Tibial nerve (tissue), 4 donors: Measurements from ENCODE around the gene PSMG2.

Experiments
- EP300 ChIP-seq, 2 donors: sonication (generic); formaldehyde crosslinking; IDR thresholded peaks; one replicate each; pipeline ENCODE4 v1.6.1; 2017; ENCODE audit warnings: antibody characterized with exemption in 2 of 2, mild to moderate bottlenecking in 1 of 2
- POLR2A ChIP-seq, 2 donors: fragments of 450-650 bp; IDR thresholded peaks; one replicate each; pipeline ENCODE4 v1.6.1; 2017; ENCODE audit warnings: antibody characterized with exemption in 2 of 2, mild to moderate bottlenecking in 2 of 2, moderate library complexity in 2 of 2
- TF ChIP-seq, protein P1 (sequence below), 5 experiments: fragments of 200-600 bp in 3 of 5; fragments of 450-650 bp in 2 of 5; sonication (generic) in 3 of 5; IDR thresholded peaks; one replicate each; pipeline ENCODE4 v1.5.1; 2016 to 2019; ENCODE audit warnings: antibody characterized with exemption in 5 of 5, mild to moderate bottlenecking in 3 of 5, moderate library complexity in 2 of 5

DNA sequence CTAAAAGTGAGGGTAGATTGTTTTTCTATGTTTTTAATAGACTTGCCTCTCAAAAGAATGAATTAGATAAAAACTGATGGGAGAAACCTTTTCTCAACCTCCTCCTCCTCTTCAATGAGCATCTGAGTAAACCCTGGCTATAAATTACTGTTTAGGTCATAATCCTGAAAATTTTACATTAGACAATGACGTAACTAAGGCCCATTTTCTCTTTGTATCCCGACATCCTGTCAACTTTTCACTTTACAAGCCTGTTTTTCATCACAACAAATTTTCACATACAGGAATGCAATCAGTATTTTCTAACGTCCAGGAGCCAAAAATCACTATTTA, 46.3 kb upstream of the PSMG2 start:
- TF ChIP-seq, protein P1, sequence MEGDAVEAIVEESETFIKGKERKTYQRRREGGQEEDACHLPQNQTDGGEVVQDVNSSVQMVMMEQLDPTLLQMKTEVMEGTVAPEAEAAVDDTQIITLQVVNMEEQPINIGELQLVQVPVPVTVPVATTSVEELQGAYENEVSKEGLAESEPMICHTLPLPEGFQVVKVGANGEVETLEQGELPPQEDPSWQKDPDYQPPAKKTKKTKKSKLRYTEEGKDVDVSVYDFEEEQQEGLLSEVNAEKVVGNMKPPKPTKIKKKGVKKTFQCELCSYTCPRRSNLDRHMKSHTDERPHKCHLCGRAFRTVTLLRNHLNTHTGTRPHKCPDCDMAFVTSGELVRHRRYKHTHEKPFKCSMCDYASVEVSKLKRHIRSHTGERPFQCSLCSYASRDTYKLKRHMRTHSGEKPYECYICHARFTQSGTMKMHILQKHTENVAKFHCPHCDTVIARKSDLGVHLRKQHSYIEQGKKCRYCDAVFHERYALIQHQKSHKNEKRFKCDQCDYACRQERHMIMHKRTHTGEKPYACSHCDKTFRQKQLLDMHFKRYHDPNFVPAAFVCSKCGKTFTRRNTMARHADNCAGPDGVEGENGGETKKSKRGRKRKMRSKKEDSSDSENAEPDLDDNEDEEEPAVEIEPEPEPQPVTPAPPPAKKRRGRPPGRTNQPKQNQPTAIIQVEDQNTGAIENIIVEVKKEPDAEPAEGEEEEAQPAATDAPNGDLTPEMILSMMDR (IDR thresholded peaks at IDR 0.05): no peak
- TF ChIP-seq POLR2A (IDR thresholded peaks at IDR 0.05): no peak
- TF ChIP-seq EP300 (IDR thresholded peaks at IDR 0.05): no peak
